ENCODE data around the gene NXPH1. TPM values are rescaled to one million over a fixed set of nuclear protein-coding genes. Genes with fewer than 3 reads are reported as not detected.

Gene NXPH1
- not detected for total RNA-seq

- 2% methylated on average over 45 of the region's 71 CpGs for WGBS
- H3K27ac ChIP-seq = no peak within 1 kb of the TSS
- no peak for DNase-seq (ENCODE audit: low spot score in 2 of 2)
- H3K4me3 ChIP-seq = no peak within 1 kb of the TSS
- no peak for TF ChIP-seq POLR2A (IDR thresholded peaks at IDR 0.05)
- TF ChIP-seq EP300 (IDR thresholded peaks at IDR 0.05) = no peak
- no peak for TF ChIP-seq POLR2AphosphoS5 (IDR thresholded peaks at IDR 0.05)
- TF ChIP-seq CTCF (IDR thresholded peaks at IDR 0.05) = no peak
- H3K36me3 ChIP-seq = no peaks in the 10 kb centered on the region
- H3K27me3 ChIP-seq = peaks cover 88% of the 10 kb centered on the region
- H3K9me3 ChIP-seq = no peaks in the 10 kb centered on the region
- peaks cover 11% of the 10 kb centered on the region for H3K4me1 ChIP-seq
Observed at GRCh38 chr7:8433477-8434289, at the start of gene NXPH1. TSS of gene NXPH1 (plus strand) at chr7:8433609.

- Histone ChIP-seq H3K27me3 (no peaks in the 10 kb centered on the region), H3K4me3 (no peak overlapping the region), H3K36me3 (no peaks in the 10 kb centered on the region), H3K4me1 (peaks cover 4% of the 10 kb centered on the region), H3K27ac (no peak overlapping the region), H3K9me3 (no peaks in the 10 kb centered on the region)
- no peak for DNase-seq (ENCODE audit: low spot score in 2 of 2)
- TF ChIP-seq CTCF (IDR thresholded peaks at IDR 0.05) = no peak
- TF ChIP-seq POLR2AphosphoS5 (IDR thresholded peaks at IDR 0.05) = no peak
- TF ChIP-seq EP300 (IDR thresholded peaks at IDR 0.05) = no peak
- no peak for TF ChIP-seq POLR2A (IDR thresholded peaks at IDR 0.05)
- 62% methylated on average over 4 of the region's 4 CpGs for WGBS
Observed at GRCh38 chr7:8384901-8385300, 48.5 kb upstream of the NXPH1 start.

- Histone ChIP-seq H3K27me3 (peaks cover 3% of the 10 kb centered on the region), H3K36me3 (no peaks in the 10 kb centered on the region), H3K4me3 (no peak overlapping the region), H3K4me1 (peaks cover 5% of the 10 kb centered on the region), H3K27ac (no peak overlapping the region), H3K9me3 (no peaks in the 10 kb centered on the region)
- TF ChIP-seq EP300 (IDR thresholded peaks at IDR 0.05) (no peak), CTCF (IDR thresholded peaks at IDR 0.05) (no peak), POLR2A (IDR thresholded peaks at IDR 0.05) (no peak), POLR2AphosphoS5 (IDR thresholded peaks at IDR 0.05) (no peak)
- no peak for DNase-seq (ENCODE audit: low spot score in 2 of 2)
- 47% methylated on average over 5 of the region's 5 CpGs for WGBS
Observed at GRCh38 chr7:8386926-8387550, 46.4 kb upstream of the NXPH1 start.

- WGBS = 76% methylated on average over 7 of the region's 7 CpGs
- TF ChIP-seq POLR2A (IDR thresholded peaks at IDR 0.05) = no peak
- Histone ChIP-seq H3K27me3 (peaks cover 3% of the 10 kb centered on the region), H3K4me3 (no peak overlapping the region), H3K4me1 (peaks cover 5% of the 10 kb centered on the region), H3K27ac (no peak overlapping the region), H3K9me3 (no peaks in the 10 kb centered on the region), H3K36me3 (no peaks in the 10 kb centered on the region)
- no peak for DNase-seq (ENCODE audit: low spot score in 2 of 2)
Observed at GRCh38 chr7:8387551-8388256, 45.7 kb upstream of the NXPH1 start.

GRCh38 chr7:8388257-8388625 lies 45.2 kb upstream of the NXPH1 start:
- no peak for TF ChIP-seq POLR2AphosphoS5 (IDR thresholded peaks at IDR 0.05)
- TF ChIP-seq CTCF (IDR thresholded peaks at IDR 0.05) = no peak
- TF ChIP-seq EP300 (IDR thresholded peaks at IDR 0.05) = no peak
- no peak for TF ChIP-seq POLR2A (IDR thresholded peaks at IDR 0.05)
- no peak overlapping the region for H3K27ac ChIP-seq
- 68% methylated on average over 2 of the region's 2 CpGs for WGBS

More at GRCh38 chr7:8388257-8388625, 45.2 kb upstream of the NXPH1 start:
- peaks cover 5% of the 10 kb centered on the region for H3K4me1 ChIP-seq
- DNase-seq (ENCODE audit: low spot score in 2 of 2) = no peak
- H3K4me3 ChIP-seq = no peak overlapping the region
- H3K9me3 ChIP-seq = no peaks in the 10 kb centered on the region
- no peaks in the 10 kb centered on the region for H3K36me3 ChIP-seq
- H3K27me3 ChIP-seq = peaks cover 3% of the 10 kb centered on the region
